Fibroblast of mammary gland (primary cell): ENCODE results near the gene VAPA.

Experiments used
- DNase-seq: peaks from one replicate; pipeline ENCODE4 v3.0.0-alpha.2; 2010; ENCODE audit warnings: low read depth
- H3K4me3 ChIP-seq: 2 replicates; pipeline ENCODE4 v1.5.1; 2011; ENCODE audit warnings: low read depth, mild to moderate bottlenecking, low read length, moderate library complexity; ENCODE audit not compliant: control insufficient read depth
- CTCF ChIP-seq: conservative IDR thresholded peaks from 2 replicates; pipeline ENCODE4 v1.5.1; 2011; ENCODE audit warnings: low read depth, low read length, inconsistent platforms; ENCODE audit not compliant: control insufficient read depth, insufficient read depth

The VAPA gene

GRCh38 chr18:9869715-9870430 is 43.9 kb upstream of the VAPA start:
- no peak overlapping the region for H3K4me3 ChIP-seq
- peak; percentile 94 for DNase-seq
- TF ChIP-seq CTCF = no peak

GRCh38 chr18:9870431-9871008 is 43.3 kb upstream of the VAPA start:
- H3K4me3 ChIP-seq = no peak overlapping the region
- TF ChIP-seq CTCF = no peak
- DNase-seq = no peak

GRCh38 chr18:9871244-9871746 is 42.5 kb upstream of the VAPA start:
- no peak for TF ChIP-seq CTCF
- no peak overlapping the region for H3K4me3 ChIP-seq
- DNase-seq = no peak

GRCh38 chr18:9872823-9873222 is 41.0 kb upstream of the VAPA start:
- TF ChIP-seq CTCF = no peak
- DNase-seq = no peak
- H3K4me3 ChIP-seq = no peak overlapping the region

- TF ChIP-seq CTCF = no peak
- peak; percentile 30 for DNase-seq
- H3K4me3 ChIP-seq = no peak overlapping the region
Measured at GRCh38 chr18:9874728-9875127, 39.1 kb upstream of the VAPA start.

GRCh38 chr18:9876212-9876866 is 37.5 kb upstream of the VAPA start:
- H3K4me3 ChIP-seq = no peak overlapping the region
- DNase-seq = no peak
- no peak for TF ChIP-seq CTCF
